ENCODE results near the gene FLOT1. TPM values are rescaled to one million over a fixed set of nuclear protein-coding genes. Genes with fewer than 3 reads are reported as not detected.

The FLOT1 gene
- total and polyA plus RNA-seq, 2 donors (not counting 3 experiments of a cell fraction or from before 2014, with no cell fraction given): 141 to 154 TPM

- peak overlapping the region; percentile 73 for H3K4me2 ChIP-seq (ENCODE audit: insufficient read depth, low read length)
- TF ChIP-seq POLR2A (IDR thresholded peaks at IDR 0.05; ENCODE audit: low read depth, low read length) (peak; percentile 17), POLR2AphosphoS5 (IDR thresholded peaks at IDR 0.05; ENCODE audit: insufficient read depth, low read depth, low read length) (no peak), MAX (IDR thresholded peaks at IDR 0.05; ENCODE audit: insufficient read depth, insufficient read length) (no peak)
- no peaks in the 10 kb centered on the region for H3K9me1 ChIP-seq (replicated peaks; ENCODE audit: control insufficient read depth, extremely low read depth, insufficient read depth, low read length)
- peaks cover 59% of the 10 kb centered on the region for H3K79me2 ChIP-seq (ENCODE audit: control insufficient read depth, insufficient read depth, low read length)
- intact Hi-C loops (cut with micrococcal nuclease): loop anchor here (1.0 kb wide), 3 partner anchors 9 to 131 kb away; partner anchors contain the start of genes MDC1 and PRR3
- H3K9ac ChIP-seq (replicated peaks; ENCODE audit: extremely low read depth, insufficient read depth, low read length): peak overlapping the region; percentile 95
- H3K27me3 ChIP-seq (ENCODE audit: control insufficient read depth in 2 of 2, insufficient read depth in 2 of 2, low read length in 2 of 2): no peaks in the 10 kb centered on the region
- H3K9me3 ChIP-seq (replicated peaks; ENCODE audit: control insufficient read depth, insufficient read depth, low read length): no peaks in the 10 kb centered on the region
- DNase-seq (ENCODE audit: low read depth, low spot score) (no peak), FAIRE-seq (peak; percentile 26)
- no peak overlapping the region for H2AFZ ChIP-seq (ENCODE audit: low read depth, low read length)
- H3K4me3 ChIP-seq (replicated peaks in 1 of 3; ENCODE audit: insufficient read depth in 1 of 3, low read depth in 1 of 3, low read length in 3 of 3): peak overlapping the region; percentile 46 to 81 (median 76)
- H3K4me1 ChIP-seq (ENCODE audit: control insufficient read depth, extremely low read depth, insufficient read depth, low read length): peaks cover 31% of the 10 kb centered on the region
- no peaks in the 10 kb centered on the region for H4K20me1 ChIP-seq (replicated peaks; ENCODE audit: control insufficient read depth, extremely low read depth, insufficient read depth, low read length)
- TSS peak; percentile 36 for BruUV-seq (replicated peaks)
- ChIA-PET POLR2A (interaction anchor here (1.7 to 1.8 kb wide), 2 partner anchors 9 to 29 kb away, joined by 7 to 9 read pairs; partner anchors contain the start of gene MDC1), CTCF (interaction anchor here (0.9 to 2.5 kb wide), 10 partner anchors 9 to 134 kb away, joined by 3 to 32 read pairs (median 6); partner anchors contain the start of genes DHX16 and MDC1)
- H3K27ac ChIP-seq (ENCODE audit: insufficient read depth, low read depth, low read length): peak overlapping the region; percentile 93
- H3K36me3 ChIP-seq (ENCODE audit: control insufficient read depth in 2 of 2, extremely low read depth in 1 of 2, insufficient read depth in 2 of 2, low read length in 2 of 2): no peaks in the 10 kb centered on the region
- dilution Hi-C loops (cut with MboI; ENCODE audit: extremely low pct_ligation_motif_present, low sequenced_read_pairs): no loop called here
Measured at GRCh38 chr6:30687659-30688431, 54.6 kb downstream of the FLOT1 start.

- Histone ChIP-seq H3K9me1 (replicated peaks; ENCODE audit: control insufficient read depth, extremely low read depth, insufficient read depth, low read length) (no peaks in the 10 kb centered on the region), H3K36me3 (ENCODE audit: control insufficient read depth in 2 of 2, extremely low read depth in 1 of 2, insufficient read depth in 2 of 2, low read length in 2 of 2) (no peaks in the 10 kb centered on the region), H4K20me1 (replicated peaks; ENCODE audit: control insufficient read depth, extremely low read depth, insufficient read depth, low read length) (no peaks in the 10 kb centered on the region), H3K27ac (ENCODE audit: insufficient read depth, low read depth, low read length) (peak overlapping the region; percentile 93), H3K9me3 (replicated peaks; ENCODE audit: control insufficient read depth, insufficient read depth, low read length) (no peaks in the 10 kb centered on the region), H3K4me1 (ENCODE audit: control insufficient read depth, extremely low read depth, insufficient read depth, low read length) (peaks cover 33% of the 10 kb centered on the region), H3K9ac (replicated peaks; ENCODE audit: extremely low read depth, insufficient read depth, low read length) (peak overlapping the region; percentile 95), H3K79me2 (ENCODE audit: control insufficient read depth, insufficient read depth, low read length) (peaks cover 66% of the 10 kb centered on the region), H3K4me3 (replicated peaks in 1 of 3; ENCODE audit: insufficient read depth in 1 of 3, low read depth in 1 of 3, low read length in 3 of 3) (peak overlapping the region; percentile 76 to 92 (median 81)), H2AFZ (ENCODE audit: low read depth, low read length) (peak overlapping the region; percentile 21), H3K27me3 (ENCODE audit: control insufficient read depth in 2 of 2, insufficient read depth in 2 of 2, low read length in 2 of 2) (no peaks in the 10 kb centered on the region), H3K4me2 (ENCODE audit: insufficient read depth, low read length) (peak overlapping the region; percentile 73)
- no TSS peak for BruUV-seq (replicated peaks)
- DNase-seq (ENCODE audit: low read depth, low spot score) (peak; percentile 93), FAIRE-seq (peak; percentile 99)
- no peak for TF ChIP-seq GATA2 (IDR thresholded peaks at IDR 0.05; ENCODE audit: insufficient read depth, insufficient read length, low read depth, low read length)
- TF ChIP-seq MAX (IDR thresholded peaks at IDR 0.05; ENCODE audit: insufficient read depth, insufficient read length): peak; percentile 44
- peak; percentile 77 for TF ChIP-seq FOS (IDR thresholded peaks at IDR 0.05; ENCODE audit: borderline replicate concordance, insufficient read depth, low read length)
- TF ChIP-seq POLR2AphosphoS5 (IDR thresholded peaks at IDR 0.05; ENCODE audit: insufficient read depth, low read depth, low read length): peak; percentile 99
- TF ChIP-seq JUN (IDR thresholded peaks at IDR 0.05; ENCODE audit: borderline replicate concordance, insufficient read depth, insufficient read length, low read depth): peak; percentile 30
- peak; percentile 79 for TF ChIP-seq MYC (IDR thresholded peaks at IDR 0.05; ENCODE audit: low read depth, low read length)
- TF ChIP-seq EZH2 (IDR thresholded peaks at IDR 0.05; ENCODE audit: borderline replicate concordance, low read depth, low read length, severe bottlenecking): no peak
- TF ChIP-seq CTCF (IDR thresholded peaks at IDR 0.05; ENCODE audit: extremely low read depth in 1 of 2, insufficient read depth in 1 of 2, low read depth in 1 of 2, low read length in 2 of 2): no peak
- TF ChIP-seq POLR2A (IDR thresholded peaks at IDR 0.05; ENCODE audit: low read depth, low read length): peak; percentile 96
- intact Hi-C loops (cut with micrococcal nuclease) (loop anchor here (1.0 kb wide), 3 partner anchors 8 to 130 kb away; partner anchors contain the start of genes MDC1 and PRR3), dilution Hi-C loops (cut with MboI; ENCODE audit: extremely low pct_ligation_motif_present, low sequenced_read_pairs) (no loop called here)
- CTCF ChIA-PET: interaction anchor here (1.0 to 2.5 kb wide), 9 partner anchors 8 to 135 kb away, joined by 3 to 32 read pairs (median 7); partner anchors contain the start of genes DHX16 and MDC1
- POLR2A ChIA-PET: interaction anchor here (1.7 to 1.8 kb wide), 2 partner anchors 8 to 30 kb away, joined by 7 to 9 read pairs; partner anchors contain the start of gene MDC1
Measured at GRCh38 chr6:30686908-30687658, 55.4 kb downstream of the FLOT1 start.
